Cardiac fibroblast (primary cell): ENCODE measurements around the gene TGM5.
"Not testable (repeated sequence)": the region's sequence is repeated elsewhere in the genome, so short reads cannot be mapped to it uniquely, and the experiment has no call there.

ENCODE experiments used
- DNase-seq, 2 donors: peaks; one replicate each; pipeline versions ENCODE4 v3.0.0 to v3.0.0-alpha.2; 2010; ENCODE audit warnings: low read depth in 2 of 2
- H3K4me3 ChIP-seq, 2 donors: replicated peaks in 1 of 2; 1 replicate in 1 of 2; 2 replicates in 1 of 2; pipeline ENCODE4 v1.5.1; 2011; ENCODE audit warnings: low read depth in 2 of 2, low read length in 2 of 2, mild to moderate bottlenecking in 2 of 2, moderate library complexity in 1 of 2
- CTCF ChIP-seq: IDR thresholded peaks from one replicate; pipeline ENCODE4 v1.5.1; 2011; ENCODE audit warnings: low read depth, mild to moderate bottlenecking, low read length, inconsistent platforms

Gene TGM5

GRCh38 chr15:43277231-43277823 lies 10.6 kb upstream of the TGM5 start:
- DNase-seq = no peak
- no peak for TF ChIP-seq CTCF

GRCh38 chr15:43276563-43277200 lies 10.0 kb upstream of the TGM5 start:
- DNase-seq = no peak
- no peak for TF ChIP-seq CTCF
- no peak overlapping the region for H3K4me3 ChIP-seq

More at GRCh38 chr15:43277231-43277823, 10.6 kb upstream of the TGM5 start:
- no peak overlapping the region for H3K4me3 ChIP-seq

GRCh38 chr15:43275740-43276562 lies 9.2 kb upstream of the TGM5 start:
- no peak for DNase-seq
- TF ChIP-seq CTCF = no peak

GRCh38 chr15:43274136-43274535 lies 7.4 kb upstream of the TGM5 start:
- no peak overlapping the region for H3K4me3 ChIP-seq
- TF ChIP-seq CTCF = no peak
- DNase-seq = peak in 1 of 2 donors; percentile 3

More at GRCh38 chr15:43275740-43276562, 9.2 kb upstream of the TGM5 start:
- no peak overlapping the region for H3K4me3 ChIP-seq

- TF ChIP-seq CTCF = no peak
- H3K4me3 ChIP-seq = no peak overlapping the region
- DNase-seq = no peak
Observed at GRCh38 chr15:43273243-43273642, 6.5 kb upstream of the TGM5 start.

GRCh38 chr15:43271908-43272307 lies 5.2 kb upstream of the TGM5 start:
- not testable (repeated sequence) for DNase-seq, H3K4me3 ChIP-seq

GRCh38 chr15:43270676-43271306 lies 4.1 kb upstream of the TGM5 start:
- no peak overlapping the region for H3K4me3 ChIP-seq
- no peak for DNase-seq
- no peak for TF ChIP-seq CTCF
